Vagina (tissue), 2 donors: Measurements from ENCODE around the gene TGFBR3. TPM values are rescaled to one million over a fixed set of nuclear protein-coding genes. Genes with fewer than 3 reads are reported as not detected.

Source experiments
- DNase-seq, 2 donors: peaks; one replicate each; pipeline ENCODE4 v3.0.0-alpha.2; 2017; ENCODE audit errors: extremely low spot score in 2 of 2
- H3K27ac ChIP-seq: fragments of 200-600 bp; sonication (generic); one replicate; pipeline ENCODE4 v1.5.1; 2019
- H3K27me3 ChIP-seq: fragments of 200-600 bp; sonication (generic); one replicate; pipeline ENCODE4 v1.5.1; 2019
- H3K36me3 ChIP-seq, 2 donors: fragments of 200-600 bp; sonication (generic); one replicate each; pipeline ENCODE4 v1.5.1; 2017 to 2019
- H3K4me1 ChIP-seq: fragments of 200-600 bp; sonication (generic); one replicate; pipeline ENCODE4 v1.5.1; 2019
- H3K4me3 ChIP-seq, 2 donors: fragments of 200-600 bp; sonication (generic); 1 replicate in 1 of 2; 2 replicates in 1 of 2; pipeline ENCODE4 v1.5.1; 2016 to 2019
- H3K9me3 ChIP-seq: fragments of 200-600 bp; sonication (generic); one replicate; pipeline ENCODE4 v1.5.1; 2019
- POLR2A ChIP-seq, 2 donors: fragments of 450-650 bp; IDR thresholded peaks; one replicate each; pipeline ENCODE4 v1.6.1; 2017; ENCODE audit warnings: antibody characterized with exemption in 2 of 2, mild to moderate bottlenecking in 2 of 2, moderate library complexity in 2 of 2
- POLR2AphosphoS5 ChIP-seq, 2 donors: sonication (generic); formaldehyde crosslinking; IDR thresholded peaks; one replicate each; pipeline ENCODE4 v1.9.0; 2017; ENCODE audit warnings: antibody characterized with exemption in 2 of 2, mild to moderate bottlenecking in 2 of 2, low read depth in 1 of 2; ENCODE audit not compliant: insufficient read depth in 1 of 2
- intact Hi-C: fragments of 100-400 bp; cut with DNase I; formaldehyde crosslinking; loops from one replicate; pipeline ENCODE4 v1.15.1; 2023
- total RNA-seq: library from RNA; depleted of rRNA; stranded (reverse); fragments of >200 nt; gene quantifications from one replicate; pipeline ENCODE4 v1.2.3, GENCODE V29; 2016
- TF ChIP-seq, protein P1 (sequence below), 3 experiments: fragments of 450-650 bp in 2 of 3; fragments of 200-600 bp in 1 of 3; sonication (generic) in 1 of 3; IDR thresholded peaks; one replicate each; pipeline ENCODE4 v1.5.1; 2017 to 2019; ENCODE audit warnings: antibody characterized with exemption in 3 of 3, mild to moderate bottlenecking in 2 of 3, moderate library complexity in 2 of 3

TGFBR3 gene
- total RNA-seq, 1 donor from 2014 or later: 221 TPM

- Histone ChIP-seq H3K27me3 (no peaks in the 10 kb centered on the region), H3K27ac (peak overlapping the region; percentile 22), H3K9me3 (no peaks in the 10 kb centered on the region), H3K4me1 (peaks cover 56% of the 10 kb centered on the region), H3K36me3 (peaks cover 0 to 9% of the 10 kb centered on the region in 2 donors), H3K4me3 (no peak overlapping the region)
- no peak for DNase-seq
- intact Hi-C loops: no loop called here
- TF ChIP-seq POLR2A (IDR thresholded peaks at IDR 0.05) (no peak), POLR2AphosphoS5 (IDR thresholded peaks at IDR 0.05; ENCODE audit: insufficient read depth in 1 of 2, low read depth in 1 of 2) (no peak)
- TF ChIP-seq, protein P1, sequence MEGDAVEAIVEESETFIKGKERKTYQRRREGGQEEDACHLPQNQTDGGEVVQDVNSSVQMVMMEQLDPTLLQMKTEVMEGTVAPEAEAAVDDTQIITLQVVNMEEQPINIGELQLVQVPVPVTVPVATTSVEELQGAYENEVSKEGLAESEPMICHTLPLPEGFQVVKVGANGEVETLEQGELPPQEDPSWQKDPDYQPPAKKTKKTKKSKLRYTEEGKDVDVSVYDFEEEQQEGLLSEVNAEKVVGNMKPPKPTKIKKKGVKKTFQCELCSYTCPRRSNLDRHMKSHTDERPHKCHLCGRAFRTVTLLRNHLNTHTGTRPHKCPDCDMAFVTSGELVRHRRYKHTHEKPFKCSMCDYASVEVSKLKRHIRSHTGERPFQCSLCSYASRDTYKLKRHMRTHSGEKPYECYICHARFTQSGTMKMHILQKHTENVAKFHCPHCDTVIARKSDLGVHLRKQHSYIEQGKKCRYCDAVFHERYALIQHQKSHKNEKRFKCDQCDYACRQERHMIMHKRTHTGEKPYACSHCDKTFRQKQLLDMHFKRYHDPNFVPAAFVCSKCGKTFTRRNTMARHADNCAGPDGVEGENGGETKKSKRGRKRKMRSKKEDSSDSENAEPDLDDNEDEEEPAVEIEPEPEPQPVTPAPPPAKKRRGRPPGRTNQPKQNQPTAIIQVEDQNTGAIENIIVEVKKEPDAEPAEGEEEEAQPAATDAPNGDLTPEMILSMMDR (IDR thresholded peaks at IDR 0.05): no peak
Observed at GRCh38 chr1:91766883-91767282, 119.1 kb downstream of the TGFBR3 start.

GRCh38 chr1:91765880-91766443, 120.0 kb downstream of the TGFBR3 start:
- intact Hi-C loops: no loop called here
- Histone ChIP-seq H3K36me3 (peaks cover 0 to 9% of the 10 kb centered on the region in 2 donors), H3K9me3 (no peaks in the 10 kb centered on the region), H3K4me3 (no peak overlapping the region), H3K4me1 (peaks cover 65% of the 10 kb centered on the region), H3K27me3 (no peaks in the 10 kb centered on the region), H3K27ac (no peak overlapping the region)
- TF ChIP-seq POLR2A (IDR thresholded peaks at IDR 0.05) (no peak), POLR2AphosphoS5 (IDR thresholded peaks at IDR 0.05; ENCODE audit: insufficient read depth in 1 of 2, low read depth in 1 of 2) (no peak)
- TF ChIP-seq, protein P1 (IDR thresholded peaks at IDR 0.05): no peak
- DNase-seq: no peak

DNA sequence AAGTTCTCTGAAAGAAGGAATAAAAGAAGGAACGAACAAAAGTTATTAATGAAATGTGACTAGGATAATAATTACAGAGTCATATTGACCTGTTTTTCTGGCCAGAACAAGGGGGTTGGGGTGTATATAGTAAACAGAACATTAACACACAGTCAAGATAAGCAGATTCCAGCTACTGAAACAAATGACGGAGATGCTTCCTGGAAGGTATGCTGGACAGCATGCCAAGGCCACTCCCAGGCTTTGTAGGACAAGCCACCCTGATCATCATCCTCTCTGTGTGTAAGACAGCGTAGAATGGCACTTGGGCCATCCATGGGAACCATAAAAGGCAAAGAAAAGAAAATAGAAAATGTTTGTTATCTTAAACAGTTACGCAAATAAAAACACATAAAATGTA, 120.7 kb downstream of the TGFBR3 start:
- DNase-seq: no peak
- TF ChIP-seq POLR2AphosphoS5 (IDR thresholded peaks at IDR 0.05; ENCODE audit: insufficient read depth in 1 of 2, low read depth in 1 of 2): no peak
- TF ChIP-seq, protein P1 (IDR thresholded peaks at IDR 0.05): no peak
- Histone ChIP-seq H3K27me3 (no peaks in the 10 kb centered on the region), H3K4me3 (no peak overlapping the region), H3K4me1 (peaks cover 72% of the 10 kb centered on the region), H3K36me3 (peaks cover 0 to 9% of the 10 kb centered on the region in 2 donors), H3K9me3 (no peaks in the 10 kb centered on the region), H3K27ac (peak overlapping the region; percentile 85)
- intact Hi-C loops: no loop called here

DNA sequence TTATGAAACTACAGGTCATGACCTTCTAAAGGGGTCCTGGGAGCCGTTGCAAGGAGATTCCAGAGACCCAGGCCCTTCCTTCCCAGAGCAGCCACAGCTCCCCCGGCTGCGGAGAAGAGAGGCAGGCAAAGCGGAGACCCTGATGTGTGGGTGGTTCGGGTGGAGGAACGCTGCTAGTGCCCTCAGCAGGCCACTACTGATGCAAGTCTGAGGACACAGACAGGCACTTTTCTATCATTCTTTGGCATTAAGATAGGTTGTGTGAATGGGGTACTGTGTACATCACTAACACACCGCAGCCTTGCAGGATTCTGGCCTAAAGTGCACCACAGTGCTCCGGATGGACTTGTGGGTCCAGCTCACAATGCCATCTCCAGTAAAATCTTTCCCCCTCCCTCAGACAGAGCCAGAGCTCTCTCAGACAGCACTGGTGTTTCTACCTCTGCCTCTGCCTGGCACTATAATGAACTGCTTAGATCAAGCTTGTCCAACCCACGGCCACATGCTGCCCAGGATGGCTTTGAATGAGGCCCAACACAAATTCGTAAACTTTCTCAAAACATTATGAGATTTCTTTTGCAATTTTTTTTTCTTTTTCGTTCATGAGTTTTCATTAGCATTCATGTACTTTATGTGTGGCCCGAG, 121.4 kb downstream of the TGFBR3 start:
- H3K4me3 ChIP-seq: no peak overlapping the region
- H3K36me3 ChIP-seq: peaks cover 0 to 9% of the 10 kb centered on the region in 2 donors
- intact Hi-C loops: no loop called here
- H3K9me3 ChIP-seq: no peaks in the 10 kb centered on the region
- TF ChIP-seq POLR2AphosphoS5 (IDR thresholded peaks at IDR 0.05; ENCODE audit: insufficient read depth in 1 of 2, low read depth in 1 of 2) (no peak), POLR2A (IDR thresholded peaks at IDR 0.05) (no peak)
- TF ChIP-seq, protein P1 (IDR thresholded peaks at IDR 0.05): no peak
- no peaks in the 10 kb centered on the region for H3K27me3 ChIP-seq
- peak in 1 of 2 donors; percentile 84 for DNase-seq
- peaks cover 74% of the 10 kb centered on the region for H3K4me1 ChIP-seq
- peak overlapping the region; percentile 85 for H3K27ac ChIP-seq

DNA sequence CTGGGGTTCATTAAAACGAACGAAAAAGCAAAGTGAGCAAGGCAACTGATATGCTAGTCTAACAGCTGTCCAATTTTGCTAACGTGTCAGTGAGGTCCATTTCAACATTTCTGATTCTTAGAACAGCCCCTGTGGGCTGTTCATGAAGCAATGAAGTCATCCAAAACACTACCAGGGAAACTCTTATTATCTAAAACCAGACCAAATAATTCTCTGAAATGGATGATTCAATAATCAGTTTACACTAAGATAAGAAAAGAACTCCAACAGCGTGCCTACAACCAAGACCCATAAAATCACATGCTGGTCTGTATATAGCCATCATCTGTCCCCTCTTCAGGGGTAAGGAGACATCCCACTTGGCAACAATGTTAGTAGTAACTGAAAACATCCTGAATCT, 122.7 kb downstream of the TGFBR3 start:
- Histone ChIP-seq H3K4me1 (peaks cover 77% of the 10 kb centered on the region), H3K9me3 (no peaks in the 10 kb centered on the region), H3K27ac (peak overlapping the region; percentile 85), H3K36me3 (peaks cover 0 to 9% of the 10 kb centered on the region in 2 donors), H3K4me3 (no peak overlapping the region), H3K27me3 (no peaks in the 10 kb centered on the region)
- intact Hi-C loops: no loop called here
- TF ChIP-seq POLR2AphosphoS5 (IDR thresholded peaks at IDR 0.05; ENCODE audit: insufficient read depth in 1 of 2, low read depth in 1 of 2) (no peak), POLR2A (IDR thresholded peaks at IDR 0.05) (no peak)
- TF ChIP-seq, protein P1 (IDR thresholded peaks at IDR 0.05): no peak
- peak in 1 of 2 donors; percentile 47 for DNase-seq
